Type B pancreatic cell (in vitro differentiated cells): ENCODE results near the gene STARD13. TPM values are rescaled to one million over a fixed set of nuclear protein-coding genes. Genes with fewer than 3 reads are reported as not detected.

Source experiments
- DNase-seq: peaks from one replicate; pipeline ENCODE4 v3.0.0; 2021; ENCODE audit warnings: mixed read lengths; ENCODE audit not compliant: unreplicated experiment; ENCODE audit errors: extremely low spot score
- H3K27ac Mint-ChIP-seq: 2 replicates; pipeline ENCODE4 v1.8.0; 2021; ENCODE audit warnings: mild to moderate bottlenecking, mixed read lengths
- H3K27me3 Mint-ChIP-seq: 2 replicates; pipeline ENCODE4 v1.8.0; 2021; ENCODE audit warnings: mixed read lengths
- H3K36me3 Mint-ChIP-seq: 2 replicates; pipeline ENCODE4 v1.8.0; 2021; ENCODE audit warnings: mixed read lengths
- H3K4me1 Mint-ChIP-seq: one replicate; pipeline ENCODE4 v1.8.0; 2021; ENCODE audit warnings: mixed read lengths; ENCODE audit not compliant: unreplicated experiment
- H3K4me3 Mint-ChIP-seq: 2 replicates; pipeline ENCODE4 v1.8.0; 2021; ENCODE audit warnings: mild to moderate bottlenecking, mixed read lengths
- H3K9me3 Mint-ChIP-seq: 2 replicates; pipeline ENCODE4 v1.8.0; 2021; ENCODE audit warnings: mixed read lengths
- CTCF ChIP-seq: fragments of 200-600 bp; sonication (generic); conservative IDR thresholded peaks from 2 replicates; pipeline ENCODE4 v1.5.0; 2021; ENCODE audit warnings: antibody characterized with exemption, mild to moderate bottlenecking
- total RNA-seq: library from RNA; stranded (reverse); gene quantifications from 2 replicates; pipeline ENCODE4 v1.2.1, GENCODE V29; 2021; ENCODE audit warnings: low replicate concordance

The STARD13 gene
- total RNA-seq, 1 donor from 2014 or later, result 12.1 TPM

- DNase-seq, result no peak
- no peak for TF ChIP-seq CTCF
- H3K4me1 Mint-ChIP-seq, result peaks cover 51% of the 10 kb centered on the region
- H3K27ac Mint-ChIP-seq, result peak overlapping the region; percentile 94
- H3K27me3 Mint-ChIP-seq, result no peaks in the 10 kb centered on the region
- peak overlapping the region; percentile 46 for H3K4me3 Mint-ChIP-seq
- H3K9me3 Mint-ChIP-seq, result no peaks in the 10 kb centered on the region
- H3K36me3 Mint-ChIP-seq, result peaks cover 8% of the 10 kb centered on the region
These were observed 131.8 kb downstream of the STARD13 start for GRCh38 chr13:33153421-33154404.

GRCh38 chr13:33152389-33152788, 133.2 kb downstream of the STARD13 start:
- peaks cover 3% of the 10 kb centered on the region for H3K36me3 Mint-ChIP-seq
- no peak for TF ChIP-seq CTCF
- H3K9me3 Mint-ChIP-seq, result no peaks in the 10 kb centered on the region
- peaks cover 51% of the 10 kb centered on the region for H3K4me1 Mint-ChIP-seq
- no peak for DNase-seq
- peak overlapping the region; percentile 94 for H3K27ac Mint-ChIP-seq
- no peaks in the 10 kb centered on the region for H3K27me3 Mint-ChIP-seq
- H3K4me3 Mint-ChIP-seq, result peak overlapping the region; percentile 26

GRCh38 chr13:33150662-33151061, 134.9 kb downstream of the STARD13 start:
- Mint-ChIP-seq H3K27ac (peak overlapping the region; percentile 94), H3K4me1 (peaks cover 51% of the 10 kb centered on the region), H3K27me3 (no peaks in the 10 kb centered on the region), H3K4me3 (no peak overlapping the region), H3K36me3 (peaks cover 3% of the 10 kb centered on the region), H3K9me3 (no peaks in the 10 kb centered on the region)
- no peak for TF ChIP-seq CTCF
- DNase-seq, result no peak

GRCh38 chr13:33150126-33150525, 135.4 kb downstream of the STARD13 start:
- H3K27me3 Mint-ChIP-seq, result no peaks in the 10 kb centered on the region
- no peak for TF ChIP-seq CTCF
- H3K4me1 Mint-ChIP-seq, result peaks cover 49% of the 10 kb centered on the region
- no peak for DNase-seq
- H3K9me3 Mint-ChIP-seq, result no peaks in the 10 kb centered on the region
- no peak overlapping the region for H3K4me3 Mint-ChIP-seq
- peaks cover 2% of the 10 kb centered on the region for H3K36me3 Mint-ChIP-seq
- H3K27ac Mint-ChIP-seq, result peak overlapping the region; percentile 94

GRCh38 chr13:33147832-33148231, 137.7 kb downstream of the STARD13 start:
- no peak for TF ChIP-seq CTCF
- Mint-ChIP-seq H3K4me1 (peaks cover 29% of the 10 kb centered on the region), H3K36me3 (peaks cover 6% of the 10 kb centered on the region), H3K9me3 (peaks cover 5% of the 10 kb centered on the region), H3K4me3 (no peak overlapping the region), H3K27ac (no peak overlapping the region), H3K27me3 (no peaks in the 10 kb centered on the region)
- DNase-seq, result no peak
